Measurements from ENCODE around the gene NKTR. TPM values are rescaled to one million over a fixed set of nuclear protein-coding genes. Genes with fewer than 3 reads are reported as not detected.

Gene NKTR
- total and polyA plus RNA-seq, 9 of the 15 experiments (the other 6 are each of a cell fraction or from before 2014, with no cell fraction given), result 19.7 to 123 (median 92.6) TPM

DNA sequence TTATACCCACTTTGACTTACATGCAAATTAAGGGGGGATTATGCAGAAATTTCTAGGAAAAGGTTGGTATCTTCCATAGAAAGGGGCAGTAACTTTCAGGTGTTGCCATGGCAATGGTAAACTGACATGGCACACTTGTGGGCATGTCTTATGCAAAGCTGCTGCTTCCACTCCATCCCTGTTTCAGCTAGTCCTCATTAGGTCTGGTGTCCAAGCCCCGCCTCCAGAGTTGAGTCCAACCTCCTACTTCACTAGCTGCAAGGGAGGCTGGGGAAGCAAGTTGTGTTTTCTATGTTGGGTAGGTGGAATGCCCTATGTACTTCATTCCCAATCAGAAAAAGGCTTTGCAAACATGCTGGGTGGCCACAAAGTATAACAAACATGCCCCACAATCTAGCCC lies 70.2 kb downstream of the NKTR start:
- POLR2A ChIA-PET, result interaction anchor here (0.5 to 1.1 kb wide), 3 partner anchors 14 to 89 kb away, joined by 3 read pairs; partner anchors contain the start of gene KLHL40
- H3K9ac ChIP-seq (ENCODE audit: insufficient read depth in 1 of 2, low read depth in 2 of 2, low read length in 2 of 2), result no peak overlapping the region
- intact Hi-C loops (cut with micrococcal nuclease) (no loop called here), in situ Hi-C loops (cut with MboI) (no loop called here)
- BruUV-seq (replicated peaks), result no TSS peak
- CTCF ChIA-PET (ENCODE audit: low intra/inter-chr PET ratio), result no interaction called here
- no peaks in the 10 kb centered on the region for H3K79me2 ChIP-seq (ENCODE audit: control insufficient read depth, insufficient read depth, low read length)
- no peak for DNase-seq (ENCODE audit: extremely low read depth in 1 of 4, low spot score in 3 of 4)
- no peaks in the 10 kb centered on the region for H3K36me3 ChIP-seq (ENCODE audit: control insufficient read depth, insufficient read depth, low read length)
- TF ChIP-seq ZNF445 (CRISPR knock-in tag; IDR thresholded peaks at IDR 0.05; ENCODE audit: low read depth), result no peak
- TF ChIP-seq RFX1 (IDR thresholded peaks at IDR 0.05), result peak; percentile 67
- H4K20me1 ChIP-seq (replicated peaks; ENCODE audit: control insufficient read depth, insufficient read depth, low read length), result no peaks in the 10 kb centered on the region
- FAIRE-seq, result no peak
- H3K4me2 ChIP-seq (ENCODE audit: insufficient read depth, low read length), result no peak overlapping the region
- WGBS (ENCODE audit: insufficient coverage, low coverage, missing lambda C conversion rate), result 0% methylated on average over 1 of the region's 1 CpG
- no peaks in the 10 kb centered on the region for H3K9me1 ChIP-seq (ENCODE audit: control insufficient read depth, insufficient read depth, low read length)
- H3K27ac ChIP-seq (ENCODE audit: extremely low read depth, low read depth, low read length), result no peak overlapping the region
- H3K4me1 ChIP-seq (replicated peaks in 1 of 2; ENCODE audit: control insufficient read depth in 2 of 2, insufficient read depth in 2 of 2, low read length in 2 of 2), result peaks cover 4 to 5% of the 10 kb centered on the region in 2 experiments; a peak in 3 of 5 replicates
- no peaks in the 10 kb centered on the region for H3K9me3 ChIP-seq (replicated peaks; ENCODE audit: control insufficient read depth, insufficient read depth, low read depth, low read length)
- no peak for ATAC-seq
- H3K27me3 ChIP-seq (ENCODE audit: control insufficient read depth in 2 of 2, insufficient read depth in 2 of 2, low read length in 2 of 2), result peaks cover 7 to 27% of the 10 kb centered on the region in 2 experiments; a peak in 3 of 5 replicates
- no peak overlapping the region for H3K4me3 ChIP-seq
- H2AFZ ChIP-seq (ENCODE audit: low read depth, low read length), result no peak overlapping the region

DNA sequence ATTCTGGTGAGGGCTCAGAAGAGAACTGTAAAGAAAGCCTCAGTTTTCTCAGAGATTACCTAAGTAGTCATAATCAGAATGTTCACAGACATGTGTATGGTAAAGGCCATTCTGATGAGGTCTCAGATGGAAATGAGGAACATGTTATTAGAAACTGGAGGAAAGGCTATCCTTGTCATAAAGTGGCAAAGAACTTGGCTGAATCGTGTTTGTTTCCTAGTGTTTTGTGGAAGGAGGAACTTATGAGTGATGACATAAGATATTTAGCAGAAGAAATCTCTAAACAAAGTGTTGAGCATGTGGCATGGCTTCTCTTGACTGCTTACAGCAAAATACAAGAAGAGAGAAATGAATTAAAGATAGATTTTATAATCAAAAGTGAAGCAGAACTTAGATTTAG lies 72.0 kb downstream of the NKTR start:
- BruUV-seq (replicated peaks), result no TSS peak
- in situ Hi-C loops (cut with MboI), result no loop called here
- Histone ChIP-seq H3K4me2 (ENCODE audit: insufficient read depth, low read length) (no peak overlapping the region), H3K79me2 (ENCODE audit: control insufficient read depth, insufficient read depth, low read length) (no peaks in the 10 kb centered on the region), H3K27me3 (ENCODE audit: control insufficient read depth in 2 of 2, insufficient read depth in 2 of 2, low read length in 2 of 2) (peaks cover 11 to 31% of the 10 kb centered on the region in 2 experiments; a peak in 4 of 5 replicates), H4K20me1 (replicated peaks; ENCODE audit: control insufficient read depth, insufficient read depth, low read length) (no peaks in the 10 kb centered on the region), H3K4me1 (replicated peaks in 1 of 2; ENCODE audit: control insufficient read depth in 2 of 2, insufficient read depth in 2 of 2, low read length in 2 of 2) (peaks cover 3 to 4% of the 10 kb centered on the region in 2 experiments; a peak in 3 of 5 replicates), H3K9me3 (replicated peaks; ENCODE audit: control insufficient read depth, insufficient read depth, low read depth, low read length) (no peaks in the 10 kb centered on the region), H3K36me3 (ENCODE audit: control insufficient read depth, insufficient read depth, low read length) (no peaks in the 10 kb centered on the region), H2AFZ (ENCODE audit: low read depth, low read length) (no peak overlapping the region), H3K9ac (ENCODE audit: insufficient read depth in 1 of 2, low read depth in 2 of 2, low read length in 2 of 2) (no peak overlapping the region), H3K4me3 (no peak overlapping the region), H3K27ac (ENCODE audit: extremely low read depth, low read depth, low read length) (no peak overlapping the region), H3K9me1 (ENCODE audit: control insufficient read depth, insufficient read depth, low read length) (no peaks in the 10 kb centered on the region)
- DNase-seq (ENCODE audit: extremely low read depth in 1 of 4, low spot score in 3 of 4) (no peak), FAIRE-seq (no peak), ATAC-seq (no peak)
- WGBS (ENCODE audit: insufficient coverage, low coverage, missing lambda C conversion rate), result 0% methylated on average over 1 of the region's 1 CpG
- TF ChIP-seq, protein P1, sequence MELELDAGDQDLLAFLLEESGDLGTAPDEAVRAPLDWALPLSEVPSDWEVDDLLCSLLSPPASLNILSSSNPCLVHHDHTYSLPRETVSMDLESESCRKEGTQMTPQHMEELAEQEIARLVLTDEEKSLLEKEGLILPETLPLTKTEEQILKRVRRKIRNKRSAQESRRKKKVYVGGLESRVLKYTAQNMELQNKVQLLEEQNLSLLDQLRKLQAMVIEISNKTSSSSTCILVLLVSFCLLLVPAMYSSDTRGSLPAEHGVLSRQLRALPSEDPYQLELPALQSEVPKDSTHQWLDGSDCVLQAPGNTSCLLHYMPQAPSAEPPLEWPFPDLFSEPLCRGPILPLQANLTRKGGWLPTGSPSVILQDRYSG (tag; conservative IDR thresholded peaks at IDR 0.05; ENCODE audit: low read depth), result no peak
- TF ChIP-seq BRF1 (IDR thresholded peaks at IDR 0.05; ENCODE audit: borderline replicate concordance, extremely low read depth, insufficient read length) (no peak), ZKSCAN1 (IDR thresholded peaks at IDR 0.05; ENCODE audit: low read depth, low read length) (no peak), HDAC6 (IDR thresholded peaks at IDR 0.05; ENCODE audit: low read depth, low read length) (no peak)
- intact Hi-C loops (cut with micrococcal nuclease), result no loop called here
- ChIA-PET CTCF (ENCODE audit: low intra/inter-chr PET ratio) (no interaction called here), POLR2A (no interaction called here)

Data from K562 (cell line).